HepG2 (cell line): ENCODE measurements around the gene ADSS1. TPM values are rescaled to one million over a fixed set of nuclear protein-coding genes. Genes with fewer than 3 reads are reported as not detected.

Source experiments
- ATAC-seq: fragments of 200-7000 bp; cut with Tn5 transposase; 3 replicates; pipeline ENCODE4 v1.9.1; 2020; ENCODE audit warnings: mild to moderate bottlenecking, moderate library complexity
- BruUV-seq: library from RNA; stranded (reverse); fragments of 400-500 nt; replicated peaks from 2 replicates; lab custom pipeline; 2021; lab: Mats Ljungman, UMichigan
- CTCF ChIA-PET: fragments of 300-600 bp; formaldehyde crosslinking; extraction: SDS; loops from one replicate; lab custom pipeline; 2021; ENCODE audit warnings: low total read pairs, inconsistent platforms, low intra/inter-chr PET ratio; lab: Yijun Ruan, JAX
- POLR2A ChIA-PET: fragments of 350-600 bp; sonication (Branson Sonifier 250); formaldehyde crosslinking; loops from one replicate; lab custom pipeline; 2020; ENCODE audit warnings: antibody characterized with exemption, inconsistent platforms; lab: Yijun Ruan, JAX
- DNase-seq: peaks from one replicate; pipeline ENCODE4 v3.0.0-alpha.2; 2015; ENCODE audit warnings: low spot score
- FAIRE-seq: peaks from 3 replicates; lab custom pipeline; 2011; peaks lifted over from hg19 to GRCh38; lab: Jason Lieb, UNC
- H2AFZ ChIP-seq: one replicate; pipeline ENCODE4 v1.6.1; 2011; ENCODE audit warnings: low read length, inconsistent platforms
- H3K27ac ChIP-seq: fragments of 300-600 bp; 3 replicates; pipeline ENCODE4 v1.8.0; 2011; ENCODE audit warnings: mixed run types, mild to moderate bottlenecking, mixed read lengths, low read length, inconsistent platforms; ENCODE audit not compliant: insufficient read depth; ENCODE audit errors: extremely low read length
- H3K27me3 ChIP-seq, 2 experiments: fragments of 200-600 bp in 1 of 2; 2 replicates in 1 of 2; 3 replicates in 1 of 2; pipeline versions ENCODE4 v1.6.0 to v1.8.0; 2011; ENCODE audit warnings: low read length in 2 of 2, mild to moderate bottlenecking in 2 of 2, moderate library complexity in 2 of 2, inconsistent platforms in 1 of 2; ENCODE audit not compliant: insufficient read depth in 2 of 2, control insufficient read depth in 1 of 2
- H3K36me3 ChIP-seq, 2 experiments: fragments of 200-600 bp in 1 of 2; replicated peaks in 1 of 2; 2 replicates in 1 of 2; 3 replicates in 1 of 2; pipeline versions ENCODE4 v1.5.1 to v1.8.0; 2011; ENCODE audit warnings: low read length in 2 of 2, inconsistent platforms in 1 of 2; ENCODE audit not compliant: insufficient read depth in 2 of 2, control insufficient read depth in 1 of 2
- H3K4me1 ChIP-seq: 2 replicates; pipeline ENCODE4 v1.5.1; 2012; ENCODE audit warnings: low read length, inconsistent platforms; ENCODE audit not compliant: insufficient read depth
- H3K4me2 ChIP-seq: 2 replicates; pipeline ENCODE4 v1.6.0; 2011; ENCODE audit warnings: low read depth, low read length, inconsistent platforms
- H3K4me3 ChIP-seq, 3 experiments: fragments of 200-600 bp in 1 of 3; sonication (generic), shearing (Covaris generic) in 1 of 3; replicated peaks in 1 of 3; 2 replicates each; pipeline ENCODE4 v1.5.1; 2011 to 2016; ENCODE audit warnings: low read length in 3 of 3, inconsistent platforms in 2 of 3, low read depth in 2 of 3, mild to moderate bottlenecking in 2 of 3, control low read depth in 1 of 3, mixed read lengths in 1 of 3; ENCODE audit not compliant: insufficient read depth in 1 of 3
- H3K79me2 ChIP-seq: one replicate; pipeline ENCODE4 v1.6.1; 2011; ENCODE audit warnings: low read length, inconsistent platforms; ENCODE audit not compliant: insufficient read depth
- H3K9ac ChIP-seq: 2 replicates; pipeline ENCODE4 v1.6.0; 2011; ENCODE audit warnings: mild to moderate bottlenecking, low read depth, low read length, inconsistent platforms; ENCODE audit not compliant: insufficient read depth
- H3K9me3 ChIP-seq: 2 replicates; pipeline ENCODE4 v1.5.1; 2012; ENCODE audit warnings: mild to moderate bottlenecking, low read length
- H4K20me1 ChIP-seq: 2 replicates; pipeline ENCODE4 v1.6.0; 2011; ENCODE audit warnings: inconsistent platforms, mild to moderate bottlenecking, low read length, moderate library complexity; ENCODE audit not compliant: insufficient read depth
- AGO1 ChIP-seq: fragments of 200-400 bp; formaldehyde crosslinking; IDR thresholded peaks from 2 replicates; pipeline ENCODE4 v1.6.1; 2017; ENCODE audit warnings: mild to moderate bottlenecking, low read depth, low read length, moderate library complexity; ENCODE audit not compliant: poor library complexity, severe bottlenecking
- DNMT1 ChIP-seq: sonication (generic); formaldehyde crosslinking; IDR thresholded peaks from 2 replicates; pipeline ENCODE4 v1.5.1; 2020; ENCODE audit warnings: mild to moderate bottlenecking, missing genetic modification reagents
- HOXA3 ChIP-seq: sonication (generic); formaldehyde crosslinking; IDR thresholded peaks from 2 replicates; pipeline ENCODE4 v1.5.0; 2020; ENCODE audit warnings: missing genetic modification reagents
- NPAS2 ChIP-seq: sonication (generic); formaldehyde crosslinking; IDR thresholded peaks from 2 replicates; pipeline ENCODE4 v1.8.0; 2022; ENCODE audit warnings: mild to moderate bottlenecking, missing genetic modification reagents, borderline replicate concordance
- PATZ1 ChIP-seq: sonication (generic); formaldehyde crosslinking; IDR thresholded peaks from 2 replicates; pipeline ENCODE4 v1.4.0; 2020; ENCODE audit warnings: missing genetic modification reagents
- PRDM10 ChIP-seq: sonication (generic); formaldehyde crosslinking; IDR thresholded peaks from 2 replicates; pipeline ENCODE4 v1.4.0; 2020; ENCODE audit warnings: low read depth, missing genetic modification reagents
- RAD21 ChIP-seq: fragments of 450-650 bp; formaldehyde crosslinking; IDR thresholded peaks from 2 replicates; pipeline ENCODE4 v1.5.0; 2020; ENCODE audit warnings: mild to moderate bottlenecking
- SP4 ChIP-seq: sonication (generic); formaldehyde crosslinking; IDR thresholded peaks from 2 replicates; pipeline ENCODE4 v1.8.1; 2023; ENCODE audit warnings: mild to moderate bottlenecking, missing genetic modification reagents
- TBX2 ChIP-seq: sonication (generic); formaldehyde crosslinking; IDR thresholded peaks from 2 replicates; pipeline ENCODE4 v1.5.0; 2020; ENCODE audit warnings: missing genetic modification reagents, mild to moderate bottlenecking, borderline replicate concordance
- U2AF1 ChIP-seq: fragments of 200-400 bp; formaldehyde crosslinking; optimal IDR thresholded peaks from 2 replicates; pipeline ENCODE3; 2017; ENCODE audit warnings: mild to moderate bottlenecking, low read depth, low read length
- XRCC5 ChIP-seq: fragments of 200-400 bp; formaldehyde crosslinking; optimal IDR thresholded peaks from 2 replicates; pipeline ENCODE3; 2017; ENCODE audit warnings: mild to moderate bottlenecking, low read length
- ZMYM3 ChIP-seq: sonication (generic); formaldehyde crosslinking; IDR thresholded peaks from 2 replicates; pipeline ENCODE4 v1.5.1; 2020; ENCODE audit warnings: mild to moderate bottlenecking, missing genetic modification reagents
- ZNF232 ChIP-seq: sonication (generic); formaldehyde crosslinking; IDR thresholded peaks from 2 replicates; pipeline ENCODE4 v1.4.0; 2020; ENCODE audit warnings: missing genetic modification reagents, borderline replicate concordance
- ZNF337 ChIP-seq: sonication (generic); formaldehyde crosslinking; IDR thresholded peaks from 2 replicates; pipeline ENCODE4 v1.5.1; 2020; ENCODE audit warnings: missing genetic modification reagents, low read depth, mild to moderate bottlenecking, borderline replicate concordance
- ZNF598 ChIP-seq: sonication (generic); formaldehyde crosslinking; IDR thresholded peaks from 2 replicates; pipeline ENCODE4 v1.5.1; 2020; ENCODE audit warnings: mild to moderate bottlenecking, missing genetic modification reagents, borderline replicate concordance
- ZSCAN21 ChIP-seq: sonication (generic); formaldehyde crosslinking; IDR thresholded peaks from 2 replicates; pipeline ENCODE4 v1.8.0; 2022; ENCODE audit warnings: mild to moderate bottlenecking, missing genetic modification reagents, moderate library complexity, borderline replicate concordance
- WGBS: methylation state at CpG from one replicate; pipeline ENCODE4 v1.1.6; 2017; ENCODE audit warnings: low lambda C conversion rate; 5-methylcytosine and 5-hydroxymethylcytosine counted together
- in situ Hi-C: cut with HindIII; loops from 2 replicates; pipeline ENCODE4 v1.10.0; 2017; ENCODE audit warnings: low pct_unique_long_range_greater_than_20kb; ENCODE audit not compliant: extremely low pct_ligation_motif_present
- intact Hi-C: fragments of 100-400 bp; cut with micrococcal nuclease; formaldehyde crosslinking; loops from one replicate; pipeline ENCODE4 v1.10.0; 2022; ENCODE audit not compliant: unreplicated experiment
- polyA plus RNA-seq, 8 experiments: library from polyadenylated mRNA; depleted of rRNA in 3 of 8; stranded (reverse) in 7 of 8; unstranded in 1 of 8; fragments of >200 nt; fragmentation: Illumina TruSeq in 4 of 8; extraction: Trizol in 4 of 8; gene quantifications; 2 replicates each; pipeline versions ENCODE4 v1.2.1 to v1.2.3, GENCODE V29; 2011 to 2016; ENCODE audit warnings: low read depth in 4 of 8, missing spikeins in 1 of 8, mixed read lengths in 1 of 8; ENCODE audit not compliant: insufficient read depth in 1 of 8
- total RNA-seq, 5 experiments: library from RNA; depleted of rRNA; stranded (reverse); fragments of >200 nt; fragmentation: Illumina TruSeq; extraction: Trizol; gene quantifications; 2 replicates each; pipeline ENCODE4 v1.2.3, GENCODE V29; 2016; ENCODE audit warnings: low read depth in 1 of 5

ADSS1 gene
- total and polyA plus RNA-seq, 2 of the 13 experiments (the other 11 are each of a cell fraction or from before 2014, with no cell fraction given) = 1.0 to 36.7 TPM

- TF ChIP-seq DNMT1 (CRISPR knock-in tag) = no peak
- no peak for TF ChIP-seq ZNF598 (CRISPR knock-in tag)
- TF ChIP-seq ZNF232 (CRISPR knock-in tag) = no peak
- no peak for TF ChIP-seq ZNF337
- no peak for TF ChIP-seq SP4 (CRISPR knock-in tag)
- TF ChIP-seq, all 625 proteins: peak for 0
Measured at GRCh38 chr14:104730487-104730886, 6.5 kb downstream of the ADSS1 start (continued).

- ATAC-seq (peak; percentile 48), FAIRE-seq (peak; percentile 43), DNase-seq (peak; percentile 73)
- no TSS peak for BruUV-seq
- Histone ChIP-seq H3K36me3 (no peaks in the 10 kb centered on the region), H3K4me2 (no peak overlapping the region), H3K9ac (no peak overlapping the region), H2AFZ (no peak overlapping the region), H3K79me2 (no peaks in the 10 kb centered on the region), H3K4me1 (peaks cover 76% of the 10 kb centered on the region), H3K27ac (no peak overlapping the region), H4K20me1 (no peaks in the 10 kb centered on the region), H3K9me3 (no peaks in the 10 kb centered on the region), H3K27me3 (no peaks in the 10 kb centered on the region), H3K4me3 (no peak overlapping the region)
- WGBS = 68% methylated on average over 6 of the region's 18 CpGs
- ChIA-PET POLR2A (interaction anchor here (7.7 kb wide), 1 partner anchor 19 kb away, joined by 68 read pairs; the partner anchor contains the start of gene SIVA1), CTCF (no interaction called here)
- in situ Hi-C loops (no loop called here), intact Hi-C loops (loop anchor here (1.0 kb wide), 1 partner anchor 18 kb away; no protein-coding TSS in a partner anchor)
- TF ChIP-seq TBX2 (CRISPR knock-in tag) (0 out of 2 replicates have a peak, but pooled peaks have one; percentile 30), AGO1 (peak; percentile 85), NPAS2 (CRISPR knock-in tag) (no peak), ZMYM3 (peak; percentile 93), U2AF1 (peak; percentile 64), ZSCAN21 (CRISPR knock-in tag) (peak; percentile 24; the same call in 1 of the 2 replicates), XRCC5 (peak; percentile 86), PATZ1 (CRISPR knock-in tag) (peak; percentile 42; the same call in 1 of the 2 replicates), HOXA3 (CRISPR knock-in tag) (peak; percentile 33; the same call in 1 of the 2 replicates), PRDM10 (CRISPR knock-in tag) (peak; percentile 82), RAD21 (0 out of 2 replicates have a peak, but pooled peaks have one; percentile 45)
Measured at GRCh38 chr14:104731320-104732294, 7.6 kb downstream of the ADSS1 start.
